ENCODE data around the gene TRIM67.

Gene TRIM67

DNA sequence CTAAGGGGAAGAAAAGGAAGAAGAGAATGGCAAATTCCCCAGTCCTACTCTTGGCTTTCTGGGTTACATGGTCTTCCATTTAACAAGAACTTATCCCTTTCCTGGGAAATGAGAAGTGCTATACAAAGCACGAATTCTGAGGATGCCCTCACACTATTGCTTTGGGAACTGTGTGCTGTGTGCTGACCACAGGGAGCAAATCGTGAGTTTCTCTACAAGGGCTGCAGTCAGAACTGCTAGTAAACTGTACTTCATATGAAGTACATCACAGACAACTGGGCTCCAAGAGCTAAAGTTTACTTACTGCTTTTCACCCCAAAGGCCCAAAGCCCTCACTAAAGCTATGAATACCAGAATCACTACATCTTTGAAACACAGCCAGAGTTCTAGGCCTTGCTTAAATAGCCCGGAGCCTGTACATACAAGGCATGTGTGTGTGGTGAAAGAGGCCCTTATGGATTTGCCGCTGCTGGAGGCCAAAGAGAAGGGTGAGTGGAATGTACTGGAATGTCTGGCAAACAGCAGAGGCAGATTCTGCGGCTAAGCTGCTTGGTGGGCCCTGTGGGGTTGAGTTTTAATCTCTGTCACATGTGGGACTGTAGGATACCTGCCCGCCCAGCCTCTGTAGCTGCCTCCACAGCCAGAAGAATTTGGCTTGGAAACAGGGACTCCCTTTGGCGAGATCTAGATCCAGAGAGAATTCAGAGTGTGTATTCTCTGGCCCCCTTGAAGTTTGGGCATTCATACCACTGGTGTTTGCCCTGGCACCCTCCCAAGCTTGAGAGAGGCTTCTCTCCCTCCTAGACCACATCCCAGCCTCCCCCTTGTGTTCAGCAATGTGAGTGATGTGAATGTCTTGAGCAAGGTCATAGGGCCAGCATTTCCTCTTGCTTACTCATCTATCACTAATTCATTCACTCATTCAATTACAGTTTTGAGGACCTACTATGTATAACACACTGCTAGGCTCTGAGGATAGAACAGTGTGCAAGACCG is 21.9 kb upstream of the TRIM67 start:
- Histone ChIP-seq H3K4me1 (no peaks in the 10 kb centered on the region), H3K27me3 (no peaks in the 10 kb centered on the region), H3K4me3 (ENCODE audit: low read depth, low read length) (no peak overlapping the region), H3K9me3 (no peaks in the 10 kb centered on the region), H3K36me3 (no peaks in the 10 kb centered on the region)
- DNase-seq, result no peak
- no peak for TF ChIP-seq CTCF (IDR thresholded peaks at IDR 0.05; ENCODE audit: low read depth, low read length)

GRCh38 chr1:231144416-231145193 is 17.3 kb upstream of the TRIM67 start:
- no peaks in the 10 kb centered on the region for H3K9me3 ChIP-seq
- H3K4me3 ChIP-seq (ENCODE audit: low read depth, low read length), result no peak overlapping the region
- no peak for DNase-seq
- no peaks in the 10 kb centered on the region for H3K27me3 ChIP-seq
- H3K36me3 ChIP-seq, result no peaks in the 10 kb centered on the region
- no peak for TF ChIP-seq CTCF (IDR thresholded peaks at IDR 0.05; ENCODE audit: low read depth, low read length)
- H3K4me1 ChIP-seq, result no peaks in the 10 kb centered on the region

- no peak overlapping the region for H3K4me3 ChIP-seq (ENCODE audit: low read depth, low read length)
- H3K36me3 ChIP-seq, result no peaks in the 10 kb centered on the region
- no peaks in the 10 kb centered on the region for H3K9me3 ChIP-seq
- DNase-seq, result no peak
- H3K27me3 ChIP-seq, result no peaks in the 10 kb centered on the region
- TF ChIP-seq CTCF (IDR thresholded peaks at IDR 0.05; ENCODE audit: low read depth, low read length), result no peak
- no peaks in the 10 kb centered on the region for H3K4me1 ChIP-seq
These were observed 14.0 kb upstream of the TRIM67 start for GRCh38 chr1:231147896-231148295.

DNA sequence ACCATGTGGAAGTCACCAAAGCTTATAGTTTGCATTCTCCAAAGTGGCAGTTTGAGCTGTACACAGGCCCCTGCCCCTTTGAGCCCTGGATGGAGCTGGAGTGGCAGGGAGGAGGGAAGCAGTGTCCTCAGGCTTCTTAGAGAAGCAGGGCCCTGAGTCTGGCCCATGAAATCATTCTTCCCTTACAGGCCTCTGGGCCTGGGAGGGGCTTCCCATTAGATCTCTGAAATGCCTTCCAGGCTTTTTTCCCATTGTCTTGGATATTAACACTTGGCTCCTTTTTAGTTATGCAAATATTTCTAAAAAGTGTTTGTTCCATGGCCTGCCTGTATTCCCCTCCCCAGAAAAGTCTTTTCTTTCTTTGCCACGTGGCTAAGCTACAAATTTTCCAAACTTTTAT is 10.0 kb upstream of the TRIM67 start:
- no peak for TF ChIP-seq CTCF (IDR thresholded peaks at IDR 0.05; ENCODE audit: low read depth, low read length)
- Histone ChIP-seq H3K36me3 (no peaks in the 10 kb centered on the region), H3K4me1 (no peaks in the 10 kb centered on the region), H3K27me3 (no peaks in the 10 kb centered on the region), H3K4me3 (ENCODE audit: low read depth, low read length) (no peak overlapping the region), H3K9me3 (no peaks in the 10 kb centered on the region)
- DNase-seq, result no peak

DNA sequence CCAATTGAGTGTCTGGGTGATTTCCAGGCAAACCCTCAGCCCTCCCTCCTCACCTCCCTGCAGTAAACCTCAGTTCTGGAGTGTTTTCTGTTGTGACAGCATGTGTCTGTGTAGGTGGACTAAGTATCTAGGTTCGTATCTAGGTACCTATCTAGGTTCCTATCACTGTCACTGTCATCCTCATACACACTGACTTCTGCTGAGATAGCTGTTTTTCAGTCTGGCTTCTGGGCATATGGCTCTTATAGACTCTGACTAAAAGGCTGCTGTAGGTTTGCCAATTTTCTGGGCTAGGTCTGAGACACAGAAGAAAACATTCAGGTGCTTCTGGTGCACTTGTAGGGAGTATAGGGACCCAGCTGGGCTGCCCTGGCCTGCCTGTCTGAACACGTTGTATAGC is 8.1 kb upstream of the TRIM67 start:
- Histone ChIP-seq H3K36me3 (no peaks in the 10 kb centered on the region), H3K9me3 (no peaks in the 10 kb centered on the region), H3K4me3 (ENCODE audit: low read depth, low read length) (no peak overlapping the region), H3K4me1 (no peaks in the 10 kb centered on the region), H3K27me3 (no peaks in the 10 kb centered on the region)
- DNase-seq, result no peak
- TF ChIP-seq CTCF (IDR thresholded peaks at IDR 0.05; ENCODE audit: low read depth, low read length), result no peak

Data from BE2C (cell line).